Bronchial epithelial cell (primary cell): ENCODE measurements around the gene COBL. TPM values are rescaled to one million over a fixed set of nuclear protein-coding genes. Genes with fewer than 3 reads are reported as not detected.

Experiments
- DNase-seq: peaks from one replicate; pipeline ENCODE4 v3.0.0-alpha.2; 2010; ENCODE audit warnings: low read depth
- FAIRE-seq: peaks from 2 replicates; lab custom pipeline; 2011; peaks lifted over from hg19 to GRCh38; lab: Jason Lieb, UNC
- H3K27me3 ChIP-seq: 2 replicates; pipeline ENCODE4 v1.5.1; 2011; ENCODE audit warnings: low read length; ENCODE audit not compliant: control insufficient read depth, insufficient read depth
- H3K36me3 ChIP-seq: 2 replicates; pipeline ENCODE4 v1.5.1; 2011; ENCODE audit warnings: low read length; ENCODE audit not compliant: control insufficient read depth, insufficient read depth
- H3K4me3 ChIP-seq: 2 replicates; pipeline ENCODE4 v1.5.1; 2011; ENCODE audit warnings: mild to moderate bottlenecking, low read depth, low read length, control low read depth
- CTCF ChIP-seq: IDR thresholded peaks from 2 replicates; pipeline ENCODE4 v1.5.1; 2011; ENCODE audit warnings: mild to moderate bottlenecking, moderate library complexity, low read length, control low read depth, inconsistent platforms; ENCODE audit not compliant: insufficient read depth, severe bottlenecking
- total RNA-seq: library from RNA; depleted of rRNA; stranded (reverse); fragments of >200 nt; gene quantifications from 2 replicates; pipeline ENCODE4 v1.2.1, GENCODE V29; 2014

The COBL gene
- total RNA-seq, 1 donor from 2014 or later, result 1.1 TPM

- FAIRE-seq (no peak), DNase-seq (no peak)
- Histone ChIP-seq H3K27me3 (no peaks in the 10 kb centered on the region), H3K4me3 (no peak overlapping the region), H3K36me3 (no peaks in the 10 kb centered on the region)
- TF ChIP-seq CTCF, result no peak
Observed at GRCh38 chr7:51292596-51292995, 24.0 kb downstream of the COBL start.

- no peak overlapping the region for H3K4me3 ChIP-seq
- DNase-seq, result no peak
- FAIRE-seq, result no peak
- no peak for TF ChIP-seq CTCF
- H3K36me3 ChIP-seq, result no peaks in the 10 kb centered on the region
- H3K27me3 ChIP-seq, result no peaks in the 10 kb centered on the region
Observed at GRCh38 chr7:51290702-51291540, 25.7 kb downstream of the COBL start.

DNA sequence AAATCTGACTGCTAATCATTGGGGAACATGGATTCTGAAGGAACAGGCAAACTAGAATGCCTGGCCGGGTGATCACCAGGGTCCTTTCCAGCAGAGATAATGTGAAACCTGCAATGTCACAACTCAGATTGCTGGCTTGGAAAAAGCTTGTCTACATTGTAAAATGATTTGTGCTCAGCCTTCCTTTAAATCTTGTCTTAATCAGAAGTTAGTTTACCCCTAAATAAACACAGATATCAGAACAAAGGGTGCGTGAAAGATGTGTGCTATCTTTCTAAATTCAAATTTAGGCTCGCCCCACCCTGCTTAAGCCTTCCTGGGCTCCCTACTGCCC is 26.3 kb downstream of the COBL start:
- no peak for TF ChIP-seq CTCF
- DNase-seq, result no peak
- Histone ChIP-seq H3K27me3 (no peaks in the 10 kb centered on the region), H3K36me3 (no peaks in the 10 kb centered on the region), H3K4me3 (no peak overlapping the region)
- no peak for FAIRE-seq

- DNase-seq, result no peak
- TF ChIP-seq CTCF, result no peak
- FAIRE-seq, result peak; percentile 84
Observed at GRCh38 chr7:51289623-51290303, 26.8 kb downstream of the COBL start.

GRCh38 chr7:51288896-51289622 is 27.6 kb downstream of the COBL start:
- FAIRE-seq, result no peak
- no peak for TF ChIP-seq CTCF
- no peak for DNase-seq
- H3K36me3 ChIP-seq, result no peaks in the 10 kb centered on the region
- H3K27me3 ChIP-seq, result no peaks in the 10 kb centered on the region
- no peak overlapping the region for H3K4me3 ChIP-seq

More at GRCh38 chr7:51289623-51290303, 26.8 kb downstream of the COBL start:
- Histone ChIP-seq H3K36me3 (no peaks in the 10 kb centered on the region), H3K4me3 (no peak overlapping the region), H3K27me3 (no peaks in the 10 kb centered on the region)
